NCI-H226 (cell line): Measurements from ENCODE around the gene FRG2.
"Not testable (repeated sequence)": the region's sequence is repeated elsewhere in the genome, so short reads cannot be mapped to it uniquely, and the experiment has no call there.

ENCODE experiments used
- DNase-seq: peaks from one replicate; pipeline ENCODE4 v3.0.0-alpha.2; 2015

The FRG2 gene

GRCh38 chr4:190027156-190027555 is at the start of gene FRG2:
TSS of gene FRG2 (minus strand) at chr4:190027256. CDS start at chr4:190027204, 52 bp downstream.
- DNase-seq: not testable (repeated sequence)

DNA sequence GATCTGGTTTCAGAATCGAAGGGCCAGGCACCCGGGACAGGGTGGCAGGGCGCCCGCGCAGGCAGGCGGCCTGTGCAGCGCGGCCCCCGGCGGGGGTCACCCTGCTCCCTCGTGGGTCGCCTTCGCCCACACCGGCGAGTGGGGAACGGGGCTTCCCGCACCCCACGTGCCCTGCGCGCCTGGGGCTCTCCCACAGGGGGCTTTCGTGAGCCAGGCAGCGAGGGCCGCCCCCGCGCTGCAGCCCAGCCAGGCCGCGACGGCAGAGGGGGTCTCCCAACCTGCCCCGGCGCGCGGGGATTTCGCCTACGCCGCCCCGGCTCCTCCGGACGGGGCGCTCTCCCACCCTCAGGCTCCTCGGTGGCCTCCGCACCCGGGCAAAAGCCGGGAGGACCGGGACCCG is 41.3 kb upstream of the FRG2 start:
- not testable (repeated sequence) for DNase-seq

- DNase-seq: not testable (repeated sequence)
Measured at GRCh38 chr4:190064805-190065204, 37.7 kb upstream of the FRG2 start.

- not testable (repeated sequence) for DNase-seq
Measured at GRCh38 chr4:190064342-190064741, 37.3 kb upstream of the FRG2 start, which contains the start of gene DBET. TSS of gene DBET (plus strand) at chr4:190064502.

DNA sequence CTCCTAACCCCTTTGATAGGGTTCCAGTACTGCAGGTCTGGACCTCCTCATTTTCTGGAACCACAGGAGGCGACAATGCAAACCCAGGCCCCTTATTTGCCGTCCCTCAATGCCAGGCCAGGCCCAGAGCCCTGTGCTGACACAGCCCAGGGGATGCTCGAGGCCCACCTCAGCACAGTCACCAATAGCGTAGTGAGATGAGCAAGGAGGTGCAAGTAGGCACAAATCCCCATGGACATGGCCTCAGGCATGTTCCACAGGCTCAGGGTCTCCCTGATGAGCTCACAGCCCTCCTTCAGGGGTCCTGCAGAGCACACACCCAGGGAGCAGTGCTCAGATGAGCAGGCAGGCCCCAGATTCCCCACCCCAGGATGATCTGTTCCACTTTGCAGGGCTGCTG is 31.9 kb upstream of the FRG2 start:
- not testable (repeated sequence) for DNase-seq

- not testable (repeated sequence) for DNase-seq
Measured at GRCh38 chr4:190049378-190050239, 22.6 kb upstream of the FRG2 start.

- not testable (repeated sequence) for DNase-seq
Measured at GRCh38 chr4:190047627-190048026, 20.6 kb upstream of the FRG2 start.

GRCh38 chr4:190040873-190041272 is 13.8 kb upstream of the FRG2 start:
- DNase-seq: not testable (repeated sequence)

- not testable (repeated sequence) for DNase-seq
Measured at GRCh38 chr4:190037704-190038388, 10.8 kb upstream of the FRG2 start.

DNA sequence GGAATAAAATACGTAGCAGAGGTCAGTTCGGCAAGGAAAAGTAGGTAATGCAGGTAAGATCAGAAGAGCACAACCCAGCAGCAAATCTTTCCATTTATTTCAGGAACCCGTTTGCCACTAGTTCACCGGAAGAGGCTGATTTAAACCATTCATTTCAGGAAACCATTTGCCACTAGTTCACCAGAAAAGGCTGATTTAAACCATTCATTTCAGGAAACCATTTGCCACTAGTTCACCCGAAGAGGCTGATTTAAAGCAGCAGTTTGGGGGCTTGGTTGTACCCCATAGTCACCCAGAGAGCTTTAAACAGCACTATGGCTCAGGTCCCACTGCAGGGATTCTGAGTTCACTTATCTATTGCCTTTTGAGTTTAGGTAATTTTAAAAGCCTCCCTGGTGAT is 4.2 kb upstream of the FRG2 start:
- DNase-seq: not testable (repeated sequence)

- DNase-seq: not testable (repeated sequence)
Measured at GRCh38 chr4:190022614-190023281, 4.3 kb downstream of the FRG2 start.

DNA sequence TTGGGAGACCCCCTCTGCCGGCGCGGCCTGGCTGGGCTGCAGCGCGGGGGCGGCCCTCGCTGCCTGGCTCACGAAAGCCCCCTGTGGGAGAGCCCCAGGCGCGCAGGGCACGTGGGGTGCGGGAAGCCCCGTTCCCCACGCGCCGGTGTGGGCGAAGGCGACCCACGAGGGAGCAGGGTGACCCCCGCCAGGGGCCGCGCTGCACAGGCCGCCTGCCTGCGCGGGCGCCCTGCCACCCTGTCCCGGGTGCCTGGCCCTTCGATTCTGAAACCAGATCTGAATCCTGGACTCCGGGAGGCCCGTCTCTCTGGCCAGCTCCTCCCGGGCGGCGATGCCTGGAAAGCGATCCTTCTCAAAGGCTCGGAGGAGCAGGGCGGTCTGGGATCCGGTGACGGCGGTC is 5.1 kb downstream of the FRG2 start:
- DNase-seq: not testable (repeated sequence)

DNA sequence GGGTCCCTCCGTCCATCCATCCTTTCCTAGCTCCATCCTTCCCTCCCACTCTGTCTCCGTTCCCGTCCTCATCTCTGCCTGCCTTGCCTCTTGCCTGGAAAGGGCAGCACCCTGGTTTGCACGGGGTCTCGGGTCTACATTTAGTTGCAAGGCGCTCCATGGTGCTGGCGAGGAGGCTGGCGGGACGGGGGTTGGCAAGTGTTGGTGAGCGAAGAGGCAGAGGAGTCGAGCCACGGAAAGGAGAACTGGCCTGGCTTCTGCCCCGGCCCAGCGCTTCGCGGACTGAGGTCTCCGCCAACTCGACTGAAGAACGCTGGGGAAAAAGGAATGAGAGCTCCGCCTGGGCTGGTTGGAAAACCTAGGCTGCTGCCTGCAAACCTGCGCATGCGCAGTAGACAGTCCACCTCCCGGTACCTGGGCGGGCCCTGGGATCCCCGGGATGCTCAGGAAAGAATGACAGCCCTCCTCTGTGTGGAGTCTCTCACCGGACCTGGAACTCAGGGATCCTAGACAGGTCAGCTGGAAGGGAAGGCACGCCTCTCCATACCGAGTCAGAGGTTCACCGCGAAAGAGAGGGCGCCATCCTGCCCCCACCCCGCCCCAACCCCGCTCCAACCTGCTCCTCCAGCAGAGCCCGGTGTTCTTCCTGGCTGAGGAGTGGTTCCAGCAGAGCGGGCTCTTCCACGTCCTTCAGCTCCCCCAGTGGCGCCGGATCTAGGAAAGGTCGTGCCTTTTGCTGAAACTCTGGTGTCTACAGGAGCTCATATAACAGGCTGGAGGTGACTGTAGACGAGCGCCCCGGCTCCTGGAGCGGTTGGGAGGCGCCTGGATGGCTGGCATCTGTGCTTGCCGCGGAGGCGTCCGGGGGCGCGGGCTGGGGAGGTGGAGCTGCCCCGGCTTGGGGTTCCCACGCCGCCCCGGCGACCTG is 6.0 kb downstream of the FRG2 start:
- no peak for DNase-seq

DNA sequence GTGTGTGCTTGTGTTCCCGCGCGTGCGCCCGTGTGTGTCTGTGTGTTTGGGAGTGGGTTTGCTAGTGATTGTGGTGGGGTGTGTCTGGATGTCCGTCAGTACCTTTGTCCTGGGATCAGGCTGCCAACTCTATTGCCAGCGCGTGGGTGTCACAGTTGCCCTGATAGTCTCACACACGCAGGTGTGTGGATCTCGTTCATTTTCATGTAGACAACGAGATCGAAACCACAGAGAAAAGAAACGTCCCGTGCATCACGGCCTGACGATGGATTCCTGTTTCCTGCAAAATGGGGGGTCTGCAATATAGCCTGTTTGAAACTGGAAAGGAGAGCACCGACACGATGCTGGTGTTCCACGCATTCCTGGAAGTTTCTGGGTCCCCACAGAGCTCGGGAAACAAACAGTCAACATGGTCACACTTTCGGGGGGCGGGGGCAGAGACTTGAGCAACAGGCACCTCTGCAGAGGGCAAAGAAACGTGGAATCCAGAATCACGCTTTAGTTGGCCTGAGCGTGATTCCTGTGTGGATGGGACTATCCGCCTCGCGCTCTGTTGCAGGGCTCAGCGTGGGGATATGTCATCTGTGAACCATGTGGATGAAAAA is 7.1 kb downstream of the FRG2 start:
- DNase-seq: not testable (repeated sequence)

GRCh38 chr4:190019023-190019858 is 7.8 kb downstream of the FRG2 start:
- no peak for DNase-seq

GRCh38 chr4:190018201-190018920 is 8.7 kb downstream of the FRG2 start:
- DNase-seq: no peak

GRCh38 chr4:190017357-190018200 is 9.5 kb downstream of the FRG2 start:
- DNase-seq: no peak

- DNase-seq: no peak
Measured at GRCh38 chr4:190016369-190017289, 10.4 kb downstream of the FRG2 start.
